Neutrophil (primary cell): ENCODE measurements around the gene MRPL39.

Experiments used
- H3K27ac ChIP-seq: fragments of 200-600 bp; sonication (generic); 2 replicates; pipeline ENCODE4 v1.5.1; 2016; ENCODE audit warnings: mild to moderate bottlenecking, moderate library complexity
- H3K27me3 ChIP-seq: fragments of 200-600 bp; sonication (generic); 2 replicates; pipeline ENCODE4 v1.6.0; 2016; ENCODE audit warnings: mild to moderate bottlenecking
- H3K36me3 ChIP-seq: fragments of 200-600 bp; sonication (generic); 2 replicates; pipeline ENCODE4 v1.5.1; 2017
- H3K4me1 ChIP-seq, 2 experiments: fragments of 200-600 bp in 1 of 2; sonication (generic) in 1 of 2; 1 replicate in 1 of 2; 2 replicates in 1 of 2; pipeline versions ENCODE4 v1.5.1 to v1.6.1; 2013 to 2016; ENCODE audit warnings: low read depth in 1 of 2, low read length in 1 of 2, mild to moderate bottlenecking in 1 of 2, moderate library complexity in 1 of 2; ENCODE audit not compliant: control insufficient read depth in 1 of 2, insufficient read depth in 1 of 2
- H3K4me3 ChIP-seq, 2 experiments: fragments of 200-600 bp in 1 of 2; sonication (generic) in 1 of 2; 1 replicate in 1 of 2; 2 replicates in 1 of 2; pipeline ENCODE4 v1.5.1; 2013 to 2016; ENCODE audit warnings: low read depth in 1 of 2, low read length in 1 of 2, mild to moderate bottlenecking in 1 of 2, moderate library complexity in 1 of 2
- H3K9me3 ChIP-seq: fragments of 200-600 bp; sonication (generic); 2 replicates; pipeline ENCODE4 v1.5.1; 2016
- CTCF ChIP-seq: fragments of 200-600 bp; sonication (generic); IDR thresholded peaks from 2 replicates; pipeline ENCODE4 v1.5.1; 2016; ENCODE audit warnings: antibody characterized with exemption

The MRPL39 gene

GRCh38 chr21:25583370-25584130 lies 23.7 kb downstream of the MRPL39 start:
- no peaks in the 10 kb centered on the region for H3K9me3 ChIP-seq
- H3K27ac ChIP-seq = no peak overlapping the region
- H3K4me3 ChIP-seq = no peak overlapping the region
- no peaks in the 10 kb centered on the region for H3K4me1 ChIP-seq
- peaks cover 14% of the 10 kb centered on the region for H3K36me3 ChIP-seq
- TF ChIP-seq CTCF = no peak
- H3K27me3 ChIP-seq = no peaks in the 10 kb centered on the region

GRCh38 chr21:25582888-25583287 lies 24.4 kb downstream of the MRPL39 start:
- TF ChIP-seq CTCF = no peak
- Histone ChIP-seq H3K4me3 (no peak overlapping the region), H3K9me3 (no peaks in the 10 kb centered on the region), H3K27ac (no peak overlapping the region), H3K4me1 (no peaks in the 10 kb centered on the region), H3K27me3 (no peaks in the 10 kb centered on the region), H3K36me3 (peaks cover 10% of the 10 kb centered on the region)

- Histone ChIP-seq H3K36me3 (peaks cover 10% of the 10 kb centered on the region), H3K4me3 (no peak overlapping the region), H3K9me3 (no peaks in the 10 kb centered on the region), H3K27ac (no peak overlapping the region), H3K4me1 (no peaks in the 10 kb centered on the region), H3K27me3 (no peaks in the 10 kb centered on the region)
- TF ChIP-seq CTCF = no peak
Measured at GRCh38 chr21:25582164-25582790, 25.0 kb downstream of the MRPL39 start.

- TF ChIP-seq CTCF = no peak
- H3K4me1 ChIP-seq = no peaks in the 10 kb centered on the region
Measured at GRCh38 chr21:25581582-25581981, 25.7 kb downstream of the MRPL39 start.

GRCh38 chr21:25580912-25581260 lies 26.4 kb downstream of the MRPL39 start:
- H3K27me3 ChIP-seq = no peaks in the 10 kb centered on the region

More at GRCh38 chr21:25581582-25581981, 25.7 kb downstream of the MRPL39 start:
- no peaks in the 10 kb centered on the region for H3K9me3 ChIP-seq
- H3K27me3 ChIP-seq = no peaks in the 10 kb centered on the region
- no peak overlapping the region for H3K4me3 ChIP-seq
- H3K27ac ChIP-seq = no peak overlapping the region
- peaks cover 6% of the 10 kb centered on the region for H3K36me3 ChIP-seq

More at GRCh38 chr21:25580912-25581260, 26.4 kb downstream of the MRPL39 start:
- Histone ChIP-seq H3K4me1 (no peaks in the 10 kb centered on the region), H3K4me3 (no peak overlapping the region), H3K27ac (no peak overlapping the region), H3K9me3 (no peaks in the 10 kb centered on the region), H3K36me3 (no peaks in the 10 kb centered on the region)
- no peak for TF ChIP-seq CTCF
